Cardiac muscle cell (in vitro differentiated cells and primary cell): Measurements from ENCODE around the gene DAPK1. TPM values are rescaled to one million over a fixed set of nuclear protein-coding genes. Genes with fewer than 3 reads are reported as not detected.
A peak's percentile ranks its signal among the peaks of the same experiment; 100 is the strongest.

Experiments used
- DNase-seq, 2 donors: peaks; one replicate each; pipeline versions ENCODE4 v3.0.0 to v3.0.0-alpha.2; 2010 to 2017; ENCODE audit warnings: low read depth in 1 of 2, low spot score in 1 of 2
- H3K27ac ChIP-seq: fragments of 200-600 bp; sonication (generic); 2 replicates; pipeline ENCODE4 v1.5.1; 2016
- H3K27me3 ChIP-seq: fragments of 200-600 bp; sonication (generic); 2 replicates; pipeline ENCODE4 v1.6.0; 2016; ENCODE audit warnings: control low read depth
- H3K36me3 ChIP-seq: fragments of 200-600 bp; sonication (generic); 2 replicates; pipeline ENCODE4 v1.5.1; 2016; ENCODE audit warnings: control low read depth
- H3K4me1 ChIP-seq: fragments of 200-600 bp; sonication (generic); 2 replicates; pipeline ENCODE4 v1.8.1; 2017; ENCODE audit warnings: low read depth, mild to moderate bottlenecking, mixed run types
- H3K4me3 ChIP-seq: fragments of 200-600 bp; sonication (generic); 2 replicates; pipeline ENCODE4 v1.5.1; 2016; ENCODE audit warnings: mild to moderate bottlenecking
- H3K9me3 ChIP-seq: fragments of 200-600 bp; sonication (generic); 2 replicates; pipeline ENCODE4 v1.5.1; 2017; ENCODE audit warnings: low read depth, mild to moderate bottlenecking, control low read depth
- polyA plus RNA-seq: library from polyadenylated mRNA; unstranded; fragments of >200 nt; fragmentation: Nextera tagmentation; extraction: Ambion mirVana; gene quantifications from 2 replicates; pipeline ENCODE4 v1.2.1, GENCODE V29; 2016
- total RNA-seq: library from RNA; depleted of rRNA; stranded (reverse); fragments of >200 nt; gene quantifications from 2 replicates; pipeline ENCODE4 v1.2.3, GENCODE V29; 2016
- TF ChIP-seq, protein P1 (sequence below): IDR thresholded peaks from 2 replicates; pipeline ENCODE4 v1.5.1; 2012; ENCODE audit warnings: low read depth, mild to moderate bottlenecking, low read length

The DAPK1 gene
- total and polyA plus RNA-seq, 2 experiments from 2014 or later, result 21.0 to 39.6 TPM

GRCh38 chr9:87562530-87563170, 65.0 kb downstream of the DAPK1 start:
- Histone ChIP-seq H3K27ac (no peak overlapping the region), H3K9me3 (no peaks in the 10 kb centered on the region), H3K36me3 (no peaks in the 10 kb centered on the region), H3K4me3 (no peak overlapping the region), H3K27me3 (no peaks in the 10 kb centered on the region), H3K4me1 (peaks cover 11% of the 10 kb centered on the region)
- DNase-seq, result no peak
- TF ChIP-seq, protein P1, sequence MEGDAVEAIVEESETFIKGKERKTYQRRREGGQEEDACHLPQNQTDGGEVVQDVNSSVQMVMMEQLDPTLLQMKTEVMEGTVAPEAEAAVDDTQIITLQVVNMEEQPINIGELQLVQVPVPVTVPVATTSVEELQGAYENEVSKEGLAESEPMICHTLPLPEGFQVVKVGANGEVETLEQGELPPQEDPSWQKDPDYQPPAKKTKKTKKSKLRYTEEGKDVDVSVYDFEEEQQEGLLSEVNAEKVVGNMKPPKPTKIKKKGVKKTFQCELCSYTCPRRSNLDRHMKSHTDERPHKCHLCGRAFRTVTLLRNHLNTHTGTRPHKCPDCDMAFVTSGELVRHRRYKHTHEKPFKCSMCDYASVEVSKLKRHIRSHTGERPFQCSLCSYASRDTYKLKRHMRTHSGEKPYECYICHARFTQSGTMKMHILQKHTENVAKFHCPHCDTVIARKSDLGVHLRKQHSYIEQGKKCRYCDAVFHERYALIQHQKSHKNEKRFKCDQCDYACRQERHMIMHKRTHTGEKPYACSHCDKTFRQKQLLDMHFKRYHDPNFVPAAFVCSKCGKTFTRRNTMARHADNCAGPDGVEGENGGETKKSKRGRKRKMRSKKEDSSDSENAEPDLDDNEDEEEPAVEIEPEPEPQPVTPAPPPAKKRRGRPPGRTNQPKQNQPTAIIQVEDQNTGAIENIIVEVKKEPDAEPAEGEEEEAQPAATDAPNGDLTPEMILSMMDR, result no peak

DNA sequence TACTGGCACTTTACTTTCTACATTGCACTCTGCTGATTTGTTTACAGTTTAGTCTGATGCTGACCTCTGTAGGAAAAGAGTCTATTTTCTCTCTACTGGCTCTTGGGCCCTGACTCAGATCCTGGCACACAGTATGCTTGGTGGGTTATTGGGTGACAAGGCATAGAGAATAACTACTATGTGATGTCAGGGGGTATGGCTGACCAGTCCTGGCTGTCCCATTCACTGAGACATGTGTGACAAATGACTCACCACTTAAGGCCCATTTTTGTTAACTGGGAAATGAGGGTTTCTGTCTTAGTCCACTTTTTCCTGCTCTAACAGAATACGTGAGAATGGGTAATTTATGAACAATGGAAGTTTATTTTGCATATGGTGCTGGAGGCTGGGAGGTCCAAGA, 66.4 kb downstream of the DAPK1 start:
- H3K27ac ChIP-seq, result no peak overlapping the region
- no peak for DNase-seq
- no peaks in the 10 kb centered on the region for H3K9me3 ChIP-seq
- TF ChIP-seq, protein P1, result no peak
- H3K27me3 ChIP-seq, result no peaks in the 10 kb centered on the region
- H3K4me1 ChIP-seq, result peaks cover 8% of the 10 kb centered on the region
- H3K4me3 ChIP-seq, result no peak overlapping the region
- no peaks in the 10 kb centered on the region for H3K36me3 ChIP-seq

DNA sequence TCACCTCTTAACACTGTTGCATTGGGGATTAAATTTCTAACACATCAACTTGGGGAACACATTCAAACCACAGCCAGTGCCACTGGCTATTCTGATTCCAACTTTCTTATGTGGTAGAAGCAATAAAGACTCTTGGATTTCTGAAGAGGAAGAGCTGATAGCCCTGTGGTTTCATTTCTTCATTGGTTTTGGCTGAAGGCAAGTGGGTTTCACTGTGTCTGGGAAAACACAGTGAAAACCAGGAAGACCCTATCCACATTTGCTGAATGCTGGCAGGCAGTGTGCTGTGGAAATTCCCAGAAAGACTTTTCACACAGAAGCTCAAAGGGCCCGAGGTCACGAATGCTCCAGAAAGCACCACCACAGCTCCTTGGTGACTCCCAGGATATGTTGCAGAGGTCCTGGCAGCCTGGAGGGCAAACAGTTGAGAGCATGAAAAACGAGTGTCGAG, 67.1 kb downstream of the DAPK1 start:
- Histone ChIP-seq H3K27me3 (no peaks in the 10 kb centered on the region), H3K9me3 (no peaks in the 10 kb centered on the region), H3K4me3 (no peak overlapping the region), H3K27ac (no peak overlapping the region), H3K36me3 (no peaks in the 10 kb centered on the region), H3K4me1 (peaks cover 15% of the 10 kb centered on the region)
- DNase-seq, result no peak
- TF ChIP-seq, protein P1, result no peak

GRCh38 chr9:87567001-87567400, 69.3 kb downstream of the DAPK1 start:
- Histone ChIP-seq H3K4me3 (no peak overlapping the region), H3K27ac (no peak overlapping the region), H3K4me1 (peaks cover 28% of the 10 kb centered on the region), H3K9me3 (no peaks in the 10 kb centered on the region), H3K36me3 (no peaks in the 10 kb centered on the region), H3K27me3 (no peaks in the 10 kb centered on the region)
- DNase-seq, result peak in 1 of 2 donors; percentile 63
- TF ChIP-seq, protein P1, result no peak

GRCh38 chr9:87567571-87567970, 69.9 kb downstream of the DAPK1 start:
- DNase-seq, result peak in 1 of 2 donors; percentile 50
- H3K4me1 ChIP-seq, result peaks cover 28% of the 10 kb centered on the region
- no peaks in the 10 kb centered on the region for H3K27me3 ChIP-seq
- no peaks in the 10 kb centered on the region for H3K9me3 ChIP-seq
- no peak overlapping the region for H3K27ac ChIP-seq
- H3K4me3 ChIP-seq, result no peak overlapping the region
- TF ChIP-seq, protein P1, result no peak
- no peaks in the 10 kb centered on the region for H3K36me3 ChIP-seq

GRCh38 chr9:87567983-87568382, 70.3 kb downstream of the DAPK1 start:
- no peak overlapping the region for H3K27ac ChIP-seq
- H3K9me3 ChIP-seq, result no peaks in the 10 kb centered on the region
- H3K4me3 ChIP-seq, result no peak overlapping the region
- no peaks in the 10 kb centered on the region for H3K27me3 ChIP-seq
- TF ChIP-seq, protein P1, result no peak
- peaks cover 28% of the 10 kb centered on the region for H3K4me1 ChIP-seq
- no peak for DNase-seq
- H3K36me3 ChIP-seq, result no peaks in the 10 kb centered on the region
